Medulla oblongata (tissue), 1 donor: ENCODE data around the gene OPRD1.
"Not testable (repeated sequence)": the region's sequence is repeated elsewhere in the genome, so short reads cannot be mapped to it uniquely, and the experiment has no call there.

ENCODE experiments used
- DNase-seq: peaks from one replicate; pipeline ENCODE4 v3.0.0-alpha.2; 2015; ENCODE audit errors: extremely low spot score

The OPRD1 gene

DNA sequence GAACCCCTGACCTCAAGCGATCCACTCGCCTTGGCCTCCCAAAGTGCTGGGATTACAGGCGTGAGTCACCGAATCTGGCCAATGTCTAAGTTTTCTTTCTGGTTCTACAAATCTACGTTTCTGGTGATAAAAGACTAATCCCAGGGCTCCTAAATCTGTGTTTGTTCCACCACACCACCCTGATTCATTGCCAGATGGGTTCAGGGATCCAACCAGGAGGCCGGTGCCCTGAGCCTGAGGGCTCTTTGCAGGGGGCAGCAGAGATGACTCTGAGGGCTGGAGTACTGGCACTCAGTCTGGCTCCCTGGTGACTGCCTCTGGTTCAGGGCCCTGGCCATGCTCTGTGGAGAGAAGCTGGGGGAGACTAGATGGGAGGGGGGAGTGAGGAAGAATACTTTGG, 10.5 kb upstream of the OPRD1 start:
- no peak for DNase-seq

DNA sequence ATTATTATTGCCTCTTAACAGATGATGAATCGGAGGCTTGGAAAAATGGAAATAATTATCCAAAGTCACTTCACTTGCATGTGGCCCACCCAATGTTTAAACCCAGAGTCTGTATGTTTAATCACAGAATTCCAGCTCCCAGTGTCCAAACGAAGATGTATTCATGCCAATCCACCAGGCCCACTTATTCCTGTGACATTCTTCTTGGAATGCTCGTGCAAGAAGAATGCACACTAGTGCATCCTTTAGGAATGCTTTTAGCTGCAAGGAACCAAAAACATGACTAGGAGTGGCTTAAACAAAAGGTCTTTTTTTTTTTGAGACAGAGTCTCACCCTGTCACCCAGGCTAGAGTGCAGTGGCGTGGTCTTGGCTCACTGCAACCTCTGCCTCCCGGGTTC, 8.9 kb upstream of the OPRD1 start:
- no peak for DNase-seq

DNA sequence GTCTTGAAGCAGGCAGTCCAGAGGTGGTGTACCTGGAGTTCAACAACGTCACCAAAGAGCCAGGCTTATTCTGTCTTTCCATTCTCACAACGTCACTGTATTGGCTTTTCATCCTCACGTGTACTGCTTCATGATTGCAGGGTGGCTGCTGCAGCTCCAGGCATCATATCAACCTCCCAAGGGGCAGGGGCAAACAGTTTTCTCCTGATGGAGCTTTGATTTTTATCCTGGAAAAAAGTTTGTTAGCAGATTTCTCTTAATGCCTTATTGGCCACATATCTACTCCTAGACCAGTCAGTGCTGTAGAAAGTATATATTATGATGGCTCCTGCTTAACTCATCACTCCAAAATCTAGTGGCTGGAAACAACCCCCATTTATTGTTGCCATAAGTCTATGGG, 8.3 kb upstream of the OPRD1 start:
- DNase-seq = no peak

DNA sequence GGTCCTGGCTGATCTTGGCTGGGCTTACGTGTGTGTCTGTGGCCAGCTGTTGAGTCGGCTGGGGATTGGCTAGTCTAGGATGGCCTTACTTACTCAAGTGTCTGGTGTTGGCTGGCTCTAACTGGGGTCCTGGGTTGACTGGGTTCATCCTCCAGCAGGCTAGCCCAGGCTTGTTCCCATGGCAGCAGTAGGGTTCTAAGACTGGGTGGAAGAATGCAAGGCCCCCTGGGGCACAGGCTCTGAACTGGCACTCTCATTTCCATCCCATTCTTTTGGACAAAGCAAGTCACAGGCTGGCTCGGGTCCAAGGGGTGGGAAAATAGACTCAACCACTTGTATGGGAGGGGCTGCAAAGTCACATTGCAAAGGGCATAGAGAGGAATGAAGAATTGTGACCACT, 7.9 kb upstream of the OPRD1 start:
- DNase-seq = no peak

DNA sequence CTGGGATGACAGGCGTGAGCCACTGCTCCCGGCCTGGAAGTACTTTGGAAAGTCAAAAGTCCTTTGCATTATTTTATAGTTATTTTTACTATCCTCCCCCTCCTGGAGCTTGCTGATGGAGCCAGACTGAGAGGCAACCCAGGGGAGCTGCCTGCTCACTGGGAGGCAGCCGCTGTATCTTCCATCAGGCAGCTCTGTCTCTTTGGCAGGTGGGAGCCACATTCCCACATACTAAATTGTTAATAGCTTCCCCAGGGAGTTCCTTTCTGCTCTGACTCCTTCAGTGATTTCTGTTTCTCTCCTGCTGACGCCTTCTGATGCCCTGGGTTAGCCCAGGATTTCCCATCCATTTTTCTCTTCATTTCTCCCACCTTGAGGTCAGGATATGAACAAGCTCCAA, 4.9 kb upstream of the OPRD1 start:
- DNase-seq = no peak

DNA sequence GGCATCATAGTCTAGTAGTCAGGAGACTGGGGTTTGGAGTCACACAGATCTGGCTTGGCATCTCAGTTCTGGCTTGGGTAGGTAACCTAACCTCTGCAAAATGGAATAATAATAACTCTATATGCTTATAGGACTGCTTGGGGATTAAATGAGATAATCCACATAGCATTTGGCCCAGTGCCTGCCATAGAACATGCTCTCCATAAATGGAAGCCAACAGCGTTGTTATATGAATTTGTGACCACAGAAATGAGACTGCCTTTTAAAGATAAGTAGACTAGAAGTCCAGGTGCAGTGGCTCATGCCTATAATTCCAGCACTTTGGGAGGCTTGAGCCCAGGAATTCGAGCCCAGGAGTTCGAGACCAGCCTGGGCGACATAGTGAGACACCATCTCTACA, 4.0 kb upstream of the OPRD1 start:
- no peak for DNase-seq

DNA sequence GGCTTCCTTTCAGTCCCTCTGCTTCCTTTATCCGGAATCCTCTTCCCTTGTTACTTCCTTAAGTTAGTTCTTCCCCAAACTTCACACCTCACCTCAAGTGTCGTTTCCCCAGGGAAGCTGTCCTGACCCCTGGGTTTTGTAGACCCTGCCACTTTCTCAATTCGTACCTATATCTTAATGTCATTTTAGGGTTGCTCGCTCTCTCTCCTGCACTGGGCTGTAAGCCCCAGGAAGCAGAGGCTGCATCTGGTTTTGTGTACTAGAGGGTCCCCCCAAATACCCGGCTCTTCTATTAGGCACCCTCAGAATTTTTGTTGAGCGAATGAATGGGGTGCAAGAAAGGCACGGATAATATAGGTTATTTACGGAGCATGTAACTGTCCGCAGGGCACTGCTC, 603 bp upstream of the OPRD1 start:
- DNase-seq = no peak

DNA sequence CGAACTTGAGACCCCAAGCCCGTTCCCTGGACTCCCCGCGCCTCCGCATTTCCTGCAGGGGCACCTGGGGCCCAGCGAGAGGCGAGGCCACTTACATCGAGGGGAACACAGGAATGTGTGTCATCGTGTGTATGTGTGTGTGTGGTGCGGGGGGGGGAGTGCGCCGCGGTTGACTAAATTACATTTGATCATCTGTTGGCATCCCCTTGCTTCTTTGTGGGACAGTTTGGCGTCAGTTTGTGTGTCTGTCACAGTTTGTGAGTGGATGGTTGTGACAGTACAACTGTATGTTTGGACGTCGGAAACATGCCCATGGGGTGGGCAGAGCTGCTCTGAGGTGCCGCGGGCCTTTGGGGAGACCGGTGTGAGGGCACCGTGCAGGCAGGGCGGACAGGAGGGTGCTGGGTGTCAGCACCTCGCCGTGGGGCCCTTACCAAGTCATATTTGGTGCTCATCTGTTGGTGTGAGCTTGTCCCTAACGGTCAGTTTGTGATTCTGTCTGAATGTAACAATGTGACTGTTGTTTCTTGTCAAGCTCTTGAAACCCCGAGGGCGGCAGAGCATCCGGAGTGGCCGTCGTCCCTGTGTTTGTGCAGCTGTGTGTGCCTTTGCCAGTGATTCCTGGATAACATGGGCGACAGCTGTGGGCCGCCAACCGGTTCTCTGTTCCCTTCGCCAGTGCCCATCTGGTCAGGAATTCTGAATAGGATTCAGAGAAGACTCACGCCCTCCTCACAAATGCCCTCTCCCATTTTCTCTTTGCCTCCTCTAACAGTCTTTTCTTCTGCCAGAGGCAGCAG, 899 bp downstream of the OPRD1 start:
- DNase-seq = no peak

DNA sequence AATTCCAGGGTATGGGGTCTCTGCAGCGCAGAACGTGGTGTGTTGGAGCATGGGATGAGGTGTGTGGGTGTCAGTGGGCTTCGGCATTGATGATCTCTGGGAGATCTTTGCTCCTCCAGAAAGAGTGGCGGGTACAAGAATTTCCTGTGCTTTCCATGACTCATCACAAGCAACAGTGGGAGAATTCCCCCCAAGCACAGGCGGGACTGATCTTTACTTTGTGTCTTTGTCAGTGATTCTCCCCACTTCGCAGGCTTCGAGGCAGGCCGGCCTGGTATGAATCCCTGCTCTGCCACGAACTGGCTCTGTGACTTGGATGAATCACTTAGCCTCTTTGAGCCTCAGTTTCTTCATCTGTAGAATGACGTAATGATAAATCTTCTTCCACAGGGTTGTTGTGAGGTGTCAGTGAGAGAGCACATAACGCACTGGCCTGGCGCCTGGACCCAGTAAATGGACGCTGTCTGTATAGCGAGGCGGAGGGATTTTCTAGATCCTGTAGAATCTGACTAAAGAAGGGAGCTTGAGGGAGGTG, 2.0 kb downstream of the OPRD1 start:
- no peak for DNase-seq

DNA sequence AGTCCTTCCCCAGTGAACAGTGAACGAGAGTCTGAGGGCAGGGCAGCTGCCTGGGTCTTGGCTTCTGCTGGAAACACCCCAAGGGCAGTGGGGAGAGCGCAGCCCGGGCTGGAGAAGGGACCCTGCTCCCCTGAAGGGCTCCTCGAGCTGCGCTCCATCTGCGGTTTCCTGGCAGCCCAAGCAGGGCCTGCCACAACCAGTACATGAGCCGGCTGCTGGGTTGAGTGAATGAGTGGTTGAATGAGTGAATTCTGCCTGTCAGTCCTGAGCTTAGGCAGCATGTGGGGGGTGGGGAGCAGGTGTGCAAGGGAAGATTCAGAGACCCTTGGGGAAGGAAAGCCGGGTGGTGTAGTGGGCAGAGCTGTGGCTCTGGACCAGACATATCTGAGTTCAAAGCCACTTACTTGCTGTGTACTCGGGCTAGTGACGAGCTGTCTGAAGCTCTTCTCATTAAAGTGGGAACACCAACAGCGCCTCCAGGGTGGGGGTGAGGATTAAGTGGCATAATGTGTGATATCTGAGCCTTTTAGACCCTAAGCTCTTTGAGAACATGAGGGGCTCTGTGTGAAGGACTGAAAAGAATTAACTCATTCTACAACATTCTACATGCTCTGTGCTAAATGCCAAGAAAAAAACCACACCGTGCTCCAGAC, 3.7 kb downstream of the OPRD1 start:
- DNase-seq = no peak

DNA sequence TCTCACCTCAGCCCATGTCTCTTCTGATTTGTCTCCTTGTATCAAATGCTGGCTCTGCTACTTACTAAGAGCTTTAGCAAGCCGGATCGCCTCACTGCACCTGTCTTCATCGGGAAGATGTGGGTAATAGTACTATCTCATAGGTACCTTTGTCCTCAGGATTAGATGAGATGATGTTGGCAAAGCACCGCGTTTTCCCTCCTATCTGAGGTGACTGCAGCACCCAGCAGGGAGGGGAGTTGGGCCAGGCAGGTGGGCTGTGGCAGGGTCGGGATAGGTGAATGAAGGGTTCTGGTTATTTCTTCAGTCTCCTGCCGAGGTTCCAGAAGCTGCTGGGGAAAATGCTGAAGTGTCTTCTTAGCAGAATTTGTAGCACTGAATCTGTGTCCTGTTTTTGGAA, 5.2 kb downstream of the OPRD1 start:
- DNase-seq = no peak

DNA sequence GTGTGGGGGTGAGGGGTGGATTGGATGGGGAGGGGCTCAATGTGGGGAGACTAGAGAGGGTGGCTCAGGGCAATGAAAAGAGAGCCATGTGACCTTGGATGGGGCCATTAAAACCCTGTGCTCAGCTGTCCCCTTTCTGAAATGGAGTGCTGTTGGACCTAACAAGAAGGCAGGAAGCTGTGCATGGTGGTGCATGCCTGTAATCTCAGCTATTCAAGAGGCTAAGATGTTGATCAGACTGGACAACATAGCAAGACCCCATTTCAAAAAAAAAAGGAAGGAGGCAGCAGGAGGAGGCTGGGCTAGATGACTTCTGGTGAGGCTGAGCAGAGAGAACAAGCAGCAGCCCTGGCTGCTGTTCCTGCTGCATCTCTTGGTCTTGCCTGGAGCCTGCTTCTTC, 7.0 kb downstream of the OPRD1 start:
- DNase-seq = no peak

DNA sequence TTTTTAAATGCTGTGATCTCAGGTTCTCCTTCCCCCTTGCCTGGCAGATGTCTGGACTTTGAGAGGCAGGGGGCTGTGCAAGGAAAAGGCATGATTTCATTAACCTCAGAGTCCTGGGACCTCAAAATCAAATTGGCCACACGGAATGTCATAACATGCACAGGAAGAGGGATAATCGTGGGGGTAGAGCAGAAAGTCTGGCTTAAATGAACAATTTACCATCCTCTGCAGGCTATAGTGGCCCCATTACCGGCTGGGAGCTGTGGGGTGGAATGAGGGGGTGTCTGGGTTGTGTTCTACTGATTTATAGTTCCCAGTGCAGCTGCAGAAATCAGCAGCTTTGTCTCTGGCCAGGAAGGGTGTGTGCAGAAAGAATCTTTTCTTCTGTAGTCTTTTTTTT, 10.8 kb downstream of the OPRD1 start:
- no peak for DNase-seq

DNA sequence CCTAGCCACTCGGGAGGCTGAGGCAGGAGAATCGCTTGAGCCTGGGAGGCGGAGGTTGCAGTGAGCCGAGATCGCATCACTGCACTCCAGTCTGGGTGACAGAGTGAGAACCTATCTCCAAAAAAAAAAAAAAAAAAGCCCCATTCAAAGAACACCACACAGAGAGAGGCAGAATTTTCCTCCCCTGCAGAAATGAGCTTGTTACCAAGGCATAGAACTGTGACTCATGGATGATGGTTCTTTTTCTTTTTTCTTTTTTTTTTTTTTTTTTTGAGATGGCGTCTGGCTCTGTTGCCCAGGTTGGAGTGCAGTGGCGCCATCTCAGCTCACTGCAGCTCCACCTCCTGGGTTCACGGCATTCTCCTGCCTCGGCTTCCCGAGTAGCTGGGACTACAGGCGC, 12.1 kb downstream of the OPRD1 start:
- DNase-seq = not testable (repeated sequence)

DNA sequence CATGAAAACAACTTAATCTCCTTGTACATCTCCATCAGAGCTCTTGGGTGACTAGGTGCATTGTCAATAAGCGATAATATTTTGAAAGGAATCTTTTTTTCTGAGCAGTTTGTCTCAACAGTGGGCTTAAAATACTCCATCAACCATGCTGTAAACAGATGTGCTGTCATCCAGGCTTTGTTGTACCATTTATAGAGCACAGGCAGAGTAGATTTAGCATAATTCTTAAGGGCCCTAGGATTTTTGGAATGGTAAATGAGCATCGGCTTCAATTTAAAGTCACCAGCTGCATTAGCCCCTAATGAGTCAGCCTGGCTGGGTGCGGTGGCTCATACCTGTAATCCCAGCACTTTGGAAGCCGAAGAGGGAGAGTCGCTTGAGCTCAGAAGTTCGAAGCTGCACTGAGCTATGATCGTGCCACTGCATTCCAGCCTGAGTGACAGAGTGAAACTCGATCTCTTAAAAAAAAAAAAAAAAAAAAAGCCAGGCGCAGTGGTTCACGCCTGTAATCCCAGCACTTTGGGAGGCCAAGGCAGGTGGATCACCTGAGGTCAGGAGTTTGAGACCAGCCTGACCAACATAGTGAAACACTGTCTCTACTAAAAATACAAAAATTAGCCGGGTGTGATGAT, 16.4 kb downstream of the OPRD1 start:
- not testable (repeated sequence) for DNase-seq

DNA sequence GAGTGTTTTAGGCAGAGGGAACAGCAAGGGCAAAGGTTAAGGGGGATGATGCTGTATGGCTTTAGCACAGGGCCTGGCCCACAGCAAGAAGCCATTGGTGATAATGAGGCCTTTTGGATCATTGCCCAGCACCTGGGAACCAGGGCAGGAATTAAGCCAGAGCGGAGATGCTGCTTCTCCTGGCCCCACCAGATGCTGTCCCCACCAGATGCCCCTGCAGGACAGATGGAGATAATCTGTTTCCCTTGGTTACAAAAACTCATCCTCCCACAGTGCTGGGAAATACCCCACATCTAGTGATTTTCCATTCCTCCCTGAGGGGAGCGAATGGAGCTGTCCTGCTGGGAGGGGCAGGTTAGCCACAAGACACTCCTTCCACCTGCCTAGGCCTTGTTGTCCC, 18.8 kb downstream of the OPRD1 start:
- DNase-seq = no peak

DNA sequence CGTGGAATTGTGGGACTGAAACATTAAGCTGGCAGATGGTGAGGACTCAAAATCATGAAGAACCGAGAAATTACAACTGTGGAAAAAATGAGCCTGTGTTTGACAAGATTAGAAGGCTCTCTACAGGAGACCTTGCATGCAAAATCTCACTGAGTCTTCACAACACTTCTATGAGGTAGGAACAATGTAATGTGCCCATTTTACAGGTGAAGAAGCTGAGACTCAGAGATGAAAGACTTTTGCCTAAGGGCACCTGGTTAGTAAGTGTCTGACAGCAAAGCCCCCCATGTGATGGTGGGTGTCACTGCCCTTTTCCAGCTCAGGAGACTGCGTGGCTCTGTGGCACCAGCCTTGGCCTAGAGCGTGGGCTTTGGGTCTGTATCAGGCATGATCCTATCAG, 21.0 kb downstream of the OPRD1 start:
- DNase-seq = no peak

DNA sequence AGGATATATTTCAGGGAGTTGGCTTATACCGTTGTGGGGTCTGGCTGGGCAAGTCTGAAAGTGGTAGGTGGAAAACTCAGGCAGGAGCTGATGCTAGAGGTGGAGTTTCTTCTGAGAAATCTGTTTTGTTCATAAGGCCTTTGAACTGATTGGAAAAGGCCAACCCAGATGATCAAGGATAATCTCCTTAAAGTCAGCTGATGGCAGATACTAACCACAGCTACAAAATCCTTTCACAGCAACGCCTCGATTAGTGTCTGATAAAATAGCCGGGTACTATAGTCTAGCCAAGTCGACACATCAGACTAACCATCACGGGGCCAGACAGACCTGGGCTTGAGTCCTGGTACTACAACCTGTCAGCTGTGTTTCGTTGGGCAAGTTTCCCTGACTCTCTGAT, 21.4 kb downstream of the OPRD1 start:
- DNase-seq = no peak

DNA sequence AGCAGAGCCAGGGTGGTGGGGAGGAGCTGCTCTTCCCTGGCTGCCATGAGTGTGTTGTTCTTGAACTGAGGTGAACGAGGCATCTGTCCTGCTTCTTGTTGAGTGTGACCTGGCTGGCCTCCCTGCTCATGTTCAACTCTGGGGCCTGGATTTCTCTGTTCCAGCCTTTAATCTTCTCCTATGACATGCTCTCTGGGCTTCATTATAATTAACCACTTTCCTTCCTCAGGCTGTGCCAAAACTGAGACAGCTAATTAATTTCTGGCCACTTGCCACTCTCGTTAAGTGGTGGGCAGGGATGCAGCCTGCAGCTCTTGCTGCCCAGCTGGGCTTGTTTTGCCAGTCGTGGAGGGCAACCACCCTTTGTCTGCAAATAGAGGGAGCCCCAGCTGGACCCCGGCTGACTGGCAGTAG, 23.3 kb downstream of the OPRD1 start:
- DNase-seq = no peak

DNA sequence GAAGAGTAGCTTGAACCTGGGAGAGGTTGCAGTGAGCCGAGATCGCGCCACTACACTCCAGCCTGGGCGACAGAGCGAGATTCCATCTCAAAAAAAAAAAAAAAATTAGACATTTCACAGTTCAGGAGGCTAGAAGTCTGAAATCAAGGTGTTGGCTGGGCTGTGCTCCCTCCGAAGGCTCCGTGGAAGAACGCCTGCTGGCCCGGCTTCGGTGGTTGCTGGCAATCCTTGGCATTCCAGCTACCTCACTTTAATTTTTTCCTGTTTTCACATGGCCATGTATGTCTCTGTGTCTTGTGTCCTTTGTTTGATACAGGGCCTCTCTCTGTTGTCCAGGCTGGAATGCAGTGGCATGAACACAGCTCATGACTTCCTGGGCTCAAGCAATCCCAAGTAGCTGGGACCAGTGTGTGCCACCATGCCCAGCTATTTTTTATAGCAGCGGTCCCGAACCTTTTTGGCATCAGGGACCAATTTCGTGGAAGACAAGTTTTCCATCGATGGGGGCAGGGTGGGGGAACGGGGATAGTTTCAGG, 24.5 kb downstream of the OPRD1 start:
- no peak for DNase-seq

DNA sequence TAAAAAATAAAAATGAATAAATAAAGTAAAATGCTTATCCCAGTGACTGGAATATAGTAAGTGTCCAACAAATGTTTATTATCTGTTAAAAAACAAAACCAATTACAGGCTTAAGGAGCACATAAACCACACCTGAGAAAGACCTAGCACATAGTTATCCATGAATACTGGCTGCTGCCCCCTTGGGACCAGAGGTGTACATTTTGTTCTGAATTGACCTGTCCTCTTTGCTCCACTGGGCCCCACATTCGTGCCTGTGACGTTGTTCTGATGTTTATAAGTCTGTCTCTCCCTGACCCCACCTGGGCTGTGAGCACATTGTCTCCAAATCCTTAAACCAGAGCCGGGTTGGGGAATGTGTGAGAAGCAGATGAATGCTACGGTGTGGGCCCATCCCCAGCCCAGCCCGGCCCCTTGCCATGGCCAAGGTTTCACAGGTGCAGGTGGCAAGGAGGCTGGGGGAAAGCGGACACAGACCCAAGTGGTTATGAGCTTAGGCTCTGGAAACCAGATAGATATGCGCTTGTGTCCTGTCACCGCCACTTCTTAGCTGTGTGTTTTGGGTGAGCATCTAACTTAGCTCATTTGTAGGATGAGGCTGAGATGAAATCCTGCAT, 29.1 kb downstream of the OPRD1 start:
- DNase-seq = no peak
